Measurements from ENCODE around the gene FAM227B. TPM values are rescaled to one million over a fixed set of nuclear protein-coding genes. Genes with fewer than 3 reads are reported as not detected.
"Not testable (repeated sequence)": the region's sequence is repeated elsewhere in the genome, so short reads cannot be mapped to it uniquely, and the experiment has no call there.

Gene FAM227B
- total RNA-seq, 2 donors from 2014 or later: 7.5 to 14.4 TPM

- DNase-seq (ENCODE audit: low spot score): no peak
- TF ChIP-seq CTCF (IDR thresholded peaks at IDR 0.05): no peak
- H3K36me3 ChIP-seq: no peaks in the 10 kb centered on the region
- no peak overlapping the region for H3K27ac ChIP-seq
- H3K4me3 ChIP-seq: no peak overlapping the region
- peaks cover 0 to 32% of the 10 kb centered on the region in 2 donors for H3K9me3 ChIP-seq
- no peaks in the 10 kb centered on the region for H3K27me3 ChIP-seq
- H3K4me1 ChIP-seq: no peaks in the 10 kb centered on the region
Observed at GRCh38 chr15:49538520-49538919, 82.1 kb downstream of the FAM227B start.

GRCh38 chr15:49530092-49530491 is 90.5 kb downstream of the FAM227B start:
- H3K27me3 ChIP-seq: no peaks in the 10 kb centered on the region
- H3K36me3 ChIP-seq: no peaks in the 10 kb centered on the region
- H3K4me3 ChIP-seq: no peak overlapping the region
- no peaks in the 10 kb centered on the region for H3K4me1 ChIP-seq
- no peak for DNase-seq (ENCODE audit: low spot score)
- TF ChIP-seq CTCF (IDR thresholded peaks at IDR 0.05): no peak
- no peak overlapping the region for H3K27ac ChIP-seq
- H3K9me3 ChIP-seq: peaks cover 0 to 16% of the 10 kb centered on the region in 2 donors

GRCh38 chr15:49528289-49528688 is 92.3 kb downstream of the FAM227B start:
- Histone ChIP-seq H3K27ac (no peak overlapping the region), H3K9me3 (peaks cover 0 to 7% of the 10 kb centered on the region in 2 donors), H3K27me3 (no peaks in the 10 kb centered on the region), H3K4me1 (no peaks in the 10 kb centered on the region), H3K36me3 (no peaks in the 10 kb centered on the region), H3K4me3 (no peak overlapping the region)
- DNase-seq (ENCODE audit: low spot score): no peak
- no peak for TF ChIP-seq CTCF (IDR thresholded peaks at IDR 0.05)

DNA sequence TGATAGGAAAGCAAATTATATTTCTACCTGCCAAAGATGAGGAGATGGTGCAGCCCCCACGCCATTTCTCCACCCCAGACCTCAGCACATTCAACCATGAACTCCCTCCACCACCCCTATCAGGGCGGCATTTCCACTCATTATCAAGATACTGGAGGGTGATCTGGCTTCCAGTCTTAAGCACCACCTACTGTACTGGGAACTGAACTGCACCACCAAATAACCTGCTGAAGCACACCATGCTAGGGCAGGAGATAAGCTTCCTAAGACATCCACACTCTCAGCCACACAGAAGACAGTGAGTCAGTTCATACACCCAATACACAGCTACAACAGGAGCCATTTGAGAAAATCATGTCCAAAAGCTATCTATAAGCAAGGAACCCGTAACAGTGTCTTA is 98.8 kb downstream of the FAM227B start:
- no peaks in the 10 kb centered on the region for H3K36me3 ChIP-seq
- DNase-seq (ENCODE audit: low spot score): no peak
- H3K9me3 ChIP-seq: no peaks in the 10 kb centered on the region
- no peak overlapping the region for H3K27ac ChIP-seq
- H3K4me1 ChIP-seq: no peaks in the 10 kb centered on the region
- H3K4me3 ChIP-seq: no peak overlapping the region
- no peak for TF ChIP-seq CTCF (IDR thresholded peaks at IDR 0.05)
- no peaks in the 10 kb centered on the region for H3K27me3 ChIP-seq

- H3K4me1 ChIP-seq; H3K9me3 ChIP-seq; H3K36me3 ChIP-seq; H3K4me3 ChIP-seq; H3K27me3 ChIP-seq; H3K27ac ChIP-seq; DNase-seq (ENCODE audit: low spot score): not testable (repeated sequence)
Observed at GRCh38 chr15:49512739-49513138, 107.9 kb downstream of the FAM227B start.

GRCh38 chr15:49507261-49507660 is 113.4 kb downstream of the FAM227B start:
- H3K4me1 ChIP-seq: no peaks in the 10 kb centered on the region
- no peaks in the 10 kb centered on the region for H3K36me3 ChIP-seq
- H3K9me3 ChIP-seq: no peaks in the 10 kb centered on the region
- H3K27ac ChIP-seq: no peak overlapping the region
- no peak for DNase-seq (ENCODE audit: low spot score)
- H3K4me3 ChIP-seq: no peak overlapping the region
- no peaks in the 10 kb centered on the region for H3K27me3 ChIP-seq
- no peak for TF ChIP-seq CTCF (IDR thresholded peaks at IDR 0.05)

Data from right atrium auricular region (tissue), 2 donors.